HG03060 (cell line): ENCODE data around the gene KRT86.
"Not testable (repeated sequence)": the region's sequence is repeated elsewhere in the genome, so short reads cannot be mapped to it uniquely, and the experiment has no call there.

ENCODE experiments used
- ATAC-seq: cut with Tn5 transposase; IDR thresholded peaks from one replicate; pipeline ENCODE4 v1.9.1; 2021; ENCODE audit warnings: low read depth, moderate number of reproducible peaks; ENCODE audit not compliant: unreplicated experiment

Gene KRT86

DNA sequence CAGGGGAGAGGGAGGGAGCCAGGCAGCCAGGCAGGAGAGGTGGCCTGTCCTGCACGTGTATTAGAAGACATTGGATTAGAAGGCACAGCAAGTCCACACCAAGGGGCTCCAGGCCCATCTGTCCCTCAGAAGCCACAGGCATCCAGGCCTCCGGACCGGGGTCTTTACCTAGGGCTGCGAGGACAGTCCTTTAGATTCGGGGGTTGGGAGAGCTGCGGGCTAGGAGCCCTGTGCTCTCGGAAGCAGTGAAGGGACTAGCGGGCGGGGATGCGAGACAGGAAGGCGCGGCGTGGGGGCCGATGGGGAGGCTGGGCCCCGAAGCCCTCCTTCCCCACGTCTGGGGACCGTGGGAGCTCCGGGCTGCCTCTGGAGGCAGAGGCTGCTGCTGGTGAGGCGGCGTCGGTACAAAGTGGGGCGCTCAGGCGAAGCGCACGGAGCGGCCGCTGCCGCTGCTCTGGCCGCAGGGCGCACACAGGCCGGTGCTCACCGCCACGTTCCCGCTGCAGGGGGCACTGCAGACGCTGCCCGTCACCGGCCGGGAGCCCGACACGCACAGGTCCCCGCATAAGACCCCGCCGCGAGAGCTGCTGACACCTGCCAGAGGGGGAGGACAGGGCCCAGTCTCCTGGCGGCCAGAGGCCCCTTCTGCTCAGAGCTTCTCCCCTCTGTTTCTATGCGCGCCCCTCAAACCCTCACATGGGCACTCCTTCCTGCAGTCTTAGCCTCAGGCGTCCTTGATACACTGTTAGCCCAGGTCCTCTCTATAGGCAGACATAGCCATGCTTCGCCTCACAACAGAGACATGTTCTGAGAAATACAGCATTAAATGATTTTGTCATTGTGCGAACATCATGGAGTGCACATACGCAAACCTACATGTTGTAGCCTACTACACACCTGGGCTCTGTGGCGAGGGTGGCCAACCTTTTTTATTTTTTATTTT lies 24.1 kb upstream of the KRT86 start:
- ATAC-seq = no peak

GRCh38 chr12:52251367-52252051 lies 22.9 kb upstream of the KRT86 start:
- ATAC-seq = no peak

DNA sequence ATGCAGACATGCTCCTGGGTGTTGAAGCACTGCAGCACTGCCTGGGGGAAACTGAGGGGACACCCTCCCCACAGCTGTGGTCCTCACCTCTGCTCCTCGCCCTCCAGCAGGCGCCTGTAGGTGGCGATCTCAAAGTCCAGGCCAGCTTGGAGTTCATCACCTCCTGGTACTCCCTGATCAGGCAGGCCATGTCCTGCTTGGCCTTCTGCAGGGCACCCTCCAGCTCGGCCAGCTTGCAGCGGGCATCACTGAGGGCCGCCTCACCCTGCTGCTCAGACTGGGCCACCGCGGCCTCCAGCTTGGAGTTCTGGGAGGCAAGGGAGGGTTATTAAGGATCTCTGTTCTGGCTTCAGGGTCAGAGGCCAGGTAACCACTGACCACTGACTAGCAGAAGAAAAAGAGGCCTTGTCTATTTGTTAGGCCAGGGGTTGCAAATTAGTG lies 22.2 kb upstream of the KRT86 start:
- ATAC-seq = not testable (repeated sequence)

DNA sequence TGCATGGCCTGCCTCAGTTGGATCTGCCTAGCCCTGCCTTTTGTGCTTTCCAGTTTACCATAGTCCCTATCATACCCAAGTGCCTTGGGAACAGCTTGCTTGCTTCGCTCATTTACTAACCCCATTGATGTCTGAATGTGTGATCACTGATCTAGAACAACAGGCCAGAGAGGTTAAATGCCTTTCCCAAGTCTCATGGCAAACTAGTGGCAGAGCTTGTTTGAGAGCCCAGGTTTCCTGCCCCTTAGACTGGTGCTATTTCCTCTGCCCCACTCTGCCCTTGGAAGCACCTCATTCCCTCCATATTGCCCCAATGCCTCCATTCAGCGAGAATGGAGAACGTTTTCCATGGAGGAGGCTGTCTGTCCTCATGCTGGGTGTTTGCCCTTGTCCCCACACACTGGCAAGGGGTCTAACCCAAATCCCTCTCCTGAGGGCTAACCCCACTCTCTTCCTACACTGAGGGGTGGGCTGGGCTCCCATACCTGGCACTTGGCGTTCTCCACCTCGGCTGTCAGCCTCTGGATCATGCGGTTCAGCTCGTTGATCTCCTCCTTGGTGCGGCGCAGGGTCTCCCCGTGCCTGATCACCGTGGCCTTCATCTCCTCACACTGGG lies 21.6 kb upstream of the KRT86 start:
- ATAC-seq = no peak

- ATAC-seq = no peak
Observed at GRCh38 chr12:52253391-52254179, 20.9 kb upstream of the KRT86 start.

DNA sequence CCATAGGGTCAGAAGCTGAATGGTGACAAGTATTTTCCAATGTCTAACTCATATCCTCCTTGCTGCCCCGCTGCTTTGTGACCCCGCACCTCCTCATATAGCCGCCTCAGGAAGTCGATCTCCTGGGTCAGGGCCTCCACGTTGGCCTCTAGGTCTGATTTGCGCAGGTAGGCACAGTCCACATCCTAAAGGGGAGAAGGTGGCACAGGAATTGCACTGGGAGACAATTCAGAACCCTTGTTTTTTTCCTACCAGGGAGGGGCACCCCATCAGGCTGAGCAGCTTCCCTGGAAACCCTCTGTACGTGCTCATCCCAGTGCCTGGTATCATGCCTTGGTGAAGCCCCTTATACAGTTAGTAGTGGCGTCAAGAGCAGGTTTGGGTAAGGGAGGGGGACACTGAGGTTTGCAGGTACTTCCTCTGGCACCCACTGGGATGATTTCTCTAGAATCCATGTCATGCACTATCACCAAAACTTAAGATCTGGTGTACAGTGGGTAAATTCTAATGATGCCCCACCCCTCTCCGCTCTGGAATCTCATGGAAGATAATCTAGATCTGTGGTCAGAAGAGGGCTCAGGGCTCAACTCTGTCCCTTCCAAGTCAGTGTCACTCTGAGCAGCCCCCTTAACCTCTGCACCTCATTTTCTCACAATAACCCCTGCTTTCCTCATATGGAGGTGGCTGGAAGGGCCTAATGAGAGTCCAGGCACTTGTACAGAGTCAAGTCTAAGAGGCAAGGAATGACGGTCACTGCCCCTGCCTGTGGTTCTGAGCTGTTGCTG lies 20.1 kb upstream of the KRT86 start:
- no peak for ATAC-seq

DNA sequence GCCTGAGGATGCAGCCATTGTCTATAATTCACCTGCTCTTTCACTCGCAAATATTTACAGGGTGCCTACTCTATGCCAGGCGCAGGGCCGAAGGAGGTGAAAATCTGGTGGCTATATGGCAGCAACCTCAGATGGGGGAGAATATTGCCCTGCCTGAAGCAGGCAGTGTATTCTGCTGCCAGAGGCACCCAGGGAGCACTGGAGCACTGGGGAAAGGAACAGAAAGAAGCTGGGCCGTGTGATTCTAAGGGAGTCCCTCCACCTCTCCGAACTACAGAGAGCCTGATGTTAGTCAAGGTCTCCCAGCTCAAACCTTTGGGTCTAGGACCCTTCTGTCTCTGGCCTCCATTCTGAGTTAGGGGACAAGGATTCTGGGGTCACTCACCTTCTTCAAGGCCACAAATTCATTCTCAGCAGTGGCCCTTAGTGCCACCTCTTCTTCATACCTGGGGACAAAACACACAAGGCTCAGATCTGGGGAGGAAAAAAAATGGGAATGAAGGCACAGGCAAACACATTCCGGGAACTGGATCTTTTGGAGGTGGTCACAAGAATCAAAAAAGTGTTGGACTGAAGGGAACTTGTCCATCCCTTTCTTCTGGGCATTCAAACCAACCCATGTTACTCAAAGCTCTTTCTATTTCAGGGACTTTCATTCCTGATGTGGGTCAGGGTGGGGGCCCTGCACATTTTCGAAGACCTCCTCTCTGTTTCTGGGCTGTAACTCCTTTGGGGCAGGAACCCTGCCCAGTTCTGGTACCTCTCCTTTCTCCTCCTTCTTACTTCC lies 19.3 kb upstream of the KRT86 start:
- no peak for ATAC-seq

- no peak for ATAC-seq
Observed at GRCh38 chr12:52255926-52256583, 18.4 kb upstream of the KRT86 start.

DNA sequence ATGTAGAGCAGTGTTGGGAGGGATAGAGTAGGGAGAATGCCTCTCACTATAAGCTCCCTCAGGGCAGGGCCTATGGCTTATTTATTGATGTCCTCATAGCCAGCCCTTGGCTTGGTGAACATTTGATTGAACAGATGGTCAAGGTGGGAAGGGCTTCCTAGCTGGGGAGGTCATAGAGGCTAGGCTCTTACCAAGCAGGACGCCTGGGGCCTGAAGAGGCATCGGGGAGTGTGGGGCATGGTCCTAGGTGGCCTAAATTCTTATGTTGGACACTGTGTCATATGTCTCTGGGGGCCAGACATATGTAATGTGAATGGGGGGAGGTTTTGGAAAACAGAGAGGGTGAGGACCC lies 17.9 kb upstream of the KRT86 start:
- no peak for ATAC-seq

GRCh38 chr12:52257074-52257551 lies 17.3 kb upstream of the KRT86 start:
- ATAC-seq = no peak

GRCh38 chr12:52257922-52258321 lies 16.5 kb upstream of the KRT86 start:
- not testable (repeated sequence) for ATAC-seq

DNA sequence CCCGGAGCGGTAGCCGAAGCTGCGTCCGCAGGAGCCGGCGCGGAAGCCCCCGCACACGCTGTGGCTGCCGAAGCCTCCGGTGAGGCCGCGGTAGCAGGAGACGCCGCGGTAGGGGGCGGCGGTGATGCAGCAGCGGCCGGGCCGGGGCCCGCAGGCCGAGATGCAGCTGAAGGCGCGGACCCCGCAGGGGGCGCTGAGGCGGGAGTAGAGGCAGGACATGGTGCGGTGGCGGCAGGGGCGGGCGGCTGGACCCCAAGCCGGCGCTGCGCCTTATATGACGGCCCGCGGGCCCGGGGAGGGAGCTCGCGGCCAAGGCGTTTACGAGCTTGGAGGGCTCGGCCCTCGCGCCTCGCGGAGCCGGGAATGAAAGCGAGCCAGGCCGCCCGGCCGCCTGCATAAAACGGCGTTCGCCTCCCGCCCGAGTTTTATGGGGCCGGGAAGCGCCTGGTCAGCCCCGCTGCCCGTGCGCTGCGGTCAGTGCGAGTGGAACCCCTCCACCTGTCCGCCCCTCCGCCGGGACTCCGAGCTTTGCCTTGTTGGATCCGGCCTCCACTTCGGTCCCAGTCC lies 16.0 kb upstream of the KRT86 start:
- no peak for ATAC-seq

GRCh38 chr12:52259657-52260243 lies 14.7 kb upstream of the KRT86 start:
- no peak for ATAC-seq

- no peak for ATAC-seq
Observed at GRCh38 chr12:52260361-52261207, 13.9 kb upstream of the KRT86 start.

GRCh38 chr12:52261208-52261484 lies 13.3 kb upstream of the KRT86 start:
- ATAC-seq = no peak

DNA sequence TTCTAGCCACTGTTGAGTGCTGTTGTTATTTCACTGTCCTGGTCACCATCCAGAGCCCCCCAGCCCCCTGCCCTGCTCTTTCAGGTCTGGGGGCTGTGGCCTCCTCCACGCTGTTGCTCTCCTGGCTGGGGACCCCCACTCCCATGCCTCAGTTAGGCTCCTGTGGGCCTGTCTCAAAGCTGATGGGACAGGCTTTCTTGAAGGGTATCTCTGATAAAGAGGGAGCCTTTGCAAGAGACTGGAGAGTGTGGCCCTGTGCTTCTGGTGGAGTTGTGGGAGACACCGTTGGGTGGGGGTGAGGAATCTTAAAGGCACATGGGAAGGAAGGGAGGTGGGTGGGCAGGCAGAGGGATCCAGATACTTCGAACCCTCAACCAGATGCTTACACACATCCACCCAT lies 12.2 kb upstream of the KRT86 start:
- ATAC-seq = no peak
